ENCODE results near the gene HCAR2.
"Not testable (repeated sequence)": the region's sequence is repeated elsewhere in the genome, so short reads cannot be mapped to it uniquely, and the experiment has no call there.

HCAR2 gene

DNA sequence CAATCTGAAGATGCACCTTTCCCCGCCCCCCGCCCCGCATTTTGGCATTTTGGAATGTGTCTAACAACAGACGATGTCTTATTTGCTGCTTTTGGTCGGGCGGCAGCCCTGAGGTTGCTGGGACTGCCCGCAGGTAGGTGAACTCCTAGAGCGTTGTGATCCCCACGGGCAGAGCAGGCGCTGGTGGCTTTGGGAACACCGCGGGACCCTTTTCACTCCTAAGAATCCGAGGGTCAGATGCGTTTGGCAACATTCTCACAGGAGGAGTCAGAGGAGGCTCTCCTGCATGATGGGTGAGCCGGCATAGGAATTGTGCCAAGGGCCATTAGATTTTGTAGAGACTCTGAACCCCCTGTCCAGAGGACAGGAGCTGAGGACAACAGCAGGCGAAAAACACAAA lies 41.9 kb downstream of the HCAR2 start:
- DNase-seq, result no peak

DNA sequence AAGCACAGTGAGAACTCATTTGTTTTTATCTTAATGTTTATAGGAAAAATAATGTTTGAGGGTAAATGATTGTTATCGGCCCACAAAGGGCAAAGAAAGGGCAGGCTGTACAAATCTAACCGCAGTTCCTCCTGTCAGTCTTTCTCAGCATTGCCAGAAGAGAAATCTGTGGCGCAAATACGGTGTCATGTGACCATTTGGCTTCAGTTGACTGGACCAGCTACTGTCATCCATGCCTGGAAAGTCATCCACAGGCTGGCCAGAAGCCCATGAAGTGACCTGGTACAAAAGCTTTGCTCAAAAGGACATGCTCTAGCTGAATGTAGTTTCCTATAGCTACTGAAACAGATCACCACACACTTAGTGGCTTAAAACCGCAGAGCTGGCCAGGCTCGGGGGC lies 43.6 kb downstream of the HCAR2 start:
- no peak for DNase-seq

GRCh38 chr12:122656298-122656697 lies 46.9 kb downstream of the HCAR2 start:
- DNase-seq, result no peak

DNA sequence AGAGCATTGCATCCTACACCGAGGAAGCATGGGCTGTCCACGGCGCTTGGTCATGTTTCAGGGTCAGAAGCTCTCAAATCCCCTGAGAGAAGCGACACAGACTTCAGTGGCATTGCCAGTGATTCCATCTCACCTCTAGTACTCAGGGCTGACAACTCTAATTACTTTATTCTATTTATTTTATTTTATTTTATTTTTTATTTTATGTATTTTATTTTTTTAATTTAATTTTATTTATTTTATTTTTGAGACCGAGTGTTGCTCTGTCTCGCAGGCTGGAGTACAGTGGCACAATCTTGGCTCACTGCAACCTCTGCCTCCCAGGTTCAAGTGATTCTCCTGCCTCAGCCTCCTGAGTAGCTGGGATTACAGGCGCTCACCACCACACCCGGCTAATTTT lies 49.9 kb downstream of the HCAR2 start:
- DNase-seq, result not testable (repeated sequence)

DNA sequence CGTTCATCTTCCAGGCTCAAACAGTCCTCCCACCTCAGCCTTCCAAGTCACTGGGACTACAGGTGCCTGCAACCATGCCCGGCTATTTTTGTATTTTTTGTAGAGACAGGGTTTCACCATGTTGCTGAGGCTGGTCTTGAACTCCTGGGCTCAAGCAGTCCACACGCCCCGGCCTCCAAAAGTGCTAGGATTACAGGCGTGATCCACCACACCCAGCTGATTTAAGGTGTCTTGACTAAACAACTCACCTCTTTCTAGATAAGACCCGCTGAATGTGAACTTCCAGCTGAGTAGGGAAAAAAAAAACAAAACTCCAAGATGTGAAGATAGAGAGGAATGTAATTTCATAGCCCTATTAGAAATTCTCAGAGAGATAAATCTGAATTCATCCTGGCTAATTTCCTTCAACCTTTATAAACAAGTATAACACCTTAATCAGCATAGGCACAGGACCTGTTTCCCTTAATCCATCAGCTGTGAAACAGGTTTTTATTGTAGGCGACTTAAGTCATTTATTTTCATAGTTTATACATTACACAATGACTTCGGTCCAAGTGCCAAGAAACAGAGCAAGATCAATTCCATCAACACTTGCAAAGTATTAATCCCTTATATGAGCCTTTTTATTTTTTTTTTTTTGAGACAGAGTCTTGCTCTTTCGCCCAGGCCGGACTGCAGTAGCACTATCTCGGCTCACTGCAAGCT lies 51.5 kb downstream of the HCAR2 start:
- DNase-seq, result no peak

Measured in DMS 273 treated with DMSO at 0.1 percent for 48 hours (cell line).